Muscle of back (tissue), 11 donors: ENCODE data around the gene RACGAP1. TPM values are rescaled to one million over a fixed set of nuclear protein-coding genes. Genes with fewer than 3 reads are reported as not detected.

ENCODE experiments used
- DNase-seq, 3 donors: peaks; one replicate each; pipeline versions ENCODE4 v3.0.0 to v3.0.0-alpha.2; 2013
- polyA plus RNA-seq, 10 donors: library from polyadenylated mRNA; unstranded; fragments of 120-200 nt; gene quantifications; one replicate each; pipeline ENCODE4 v1.2.1, GENCODE V29; 2013; ENCODE audit not compliant: insufficient read length in 10 of 10

The RACGAP1 gene
- polyA plus RNA-seq, 10 donors, result 19.3 to 41.4 (median 28.6) TPM

- DNase-seq, result no peak
Observed at GRCh38 chr12:49944046-49944445, 81.2 kb downstream of the RACGAP1 start.

DNA sequence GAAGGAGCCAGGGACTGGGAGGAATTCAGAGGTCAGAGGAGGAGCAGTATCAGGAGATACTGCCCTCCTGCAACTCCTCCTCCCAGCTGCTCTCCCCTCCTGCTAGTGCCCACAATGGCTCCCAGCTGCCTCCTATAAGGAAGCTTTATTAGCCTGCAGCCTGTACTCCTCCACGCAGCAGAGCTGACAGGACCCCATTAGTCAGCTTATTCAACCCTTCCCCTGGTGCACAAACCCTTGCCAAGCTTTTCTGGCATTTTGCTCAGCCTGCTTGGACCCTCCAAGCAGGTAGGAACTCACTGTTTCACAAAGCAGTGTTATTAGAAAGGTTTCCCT is 81.7 kb downstream of the RACGAP1 start:
- DNase-seq, result no peak

- no peak for DNase-seq
Observed at GRCh38 chr12:49942921-49943624, 82.2 kb downstream of the RACGAP1 start.

- DNase-seq, result no peak
Observed at GRCh38 chr12:49942512-49942893, 82.8 kb downstream of the RACGAP1 start.

DNA sequence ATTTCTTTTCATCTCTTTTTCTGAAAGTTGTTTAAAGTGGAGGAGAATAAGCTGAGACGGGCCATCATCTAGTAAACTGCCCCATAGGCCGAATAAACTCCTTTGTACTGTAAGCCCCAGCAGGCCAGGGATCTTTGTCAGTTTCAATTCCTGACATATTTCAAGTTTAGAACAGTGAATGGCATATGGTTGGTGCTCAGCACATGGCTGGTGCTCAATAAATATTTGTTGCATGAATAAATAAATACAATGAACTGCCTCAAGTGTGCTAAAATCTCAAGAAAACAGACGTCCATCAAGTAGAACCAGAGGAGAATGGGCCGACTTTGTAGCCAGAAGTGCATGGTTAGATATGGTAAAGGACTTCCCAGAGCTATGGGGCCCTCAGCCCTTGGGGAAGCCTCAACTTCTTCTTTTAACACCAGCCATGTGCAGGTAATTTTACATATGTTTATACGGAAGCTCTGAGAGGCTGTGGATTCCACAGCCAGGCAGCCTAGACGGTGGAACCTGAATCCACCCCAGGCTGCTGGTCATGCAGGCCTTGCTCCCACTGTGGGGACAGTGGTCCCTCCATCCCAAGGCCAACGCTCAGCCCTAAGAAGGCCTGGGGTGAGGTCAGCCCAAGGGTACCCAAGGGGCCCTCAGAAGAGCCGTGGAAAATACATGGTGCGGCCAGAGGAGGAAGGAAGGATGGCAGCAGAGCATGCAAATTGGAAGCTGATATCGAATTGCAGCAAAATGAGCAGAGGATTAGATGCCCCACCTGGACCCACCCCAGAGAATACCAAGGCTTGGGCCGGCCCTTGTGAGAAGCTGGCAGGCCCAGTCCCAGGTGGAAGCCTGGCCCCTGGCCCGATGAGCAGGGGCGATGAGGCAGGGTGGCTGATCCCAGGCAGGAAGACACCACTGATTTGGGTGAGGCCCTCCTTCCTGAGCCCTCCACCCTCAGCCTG is 83.5 kb downstream of the RACGAP1 start:
- no peak for DNase-seq

- no peak for DNase-seq
Observed at GRCh38 chr12:49939707-49940106, 85.6 kb downstream of the RACGAP1 start.

GRCh38 chr12:49939307-49939706 is 86.0 kb downstream of the RACGAP1 start:
- no peak for DNase-seq

Other genes with a start within 250 kb of the RACGAP1 start
- gene NCKAP5L, start 197.1 kb downstream of the RACGAP1 start, polyA plus RNA-seq, result 10 to 100 TPM; 28.5 to 38.6 (median 32.4) TPM
- gene BCDIN3D, start 182.4 kb downstream of the RACGAP1 start, polyA plus RNA-seq, result 1 to 10 TPM; 4.2 to 6.2 (median 4.9) TPM
- 10 to 100 TPM in 2 of 10 donors, 1 to 10 TPM in 8; 5.3 to 14.0 (median 7.7) TPM for gene FAIM2, start 121.6 kb downstream of the RACGAP1 start, polyA plus RNA-seq
- gene AQP2, start 74.8 kb downstream of the RACGAP1 start, polyA plus RNA-seq, result under 1 TPM in 2 of 10 donors, not detected in 8; 0.05 to 0.11 TPM
- under 1 TPM; 0.22 to 0.67 (median 0.54) TPM for gene AQP5, start 63.6 kb downstream of the RACGAP1 start, polyA plus RNA-seq
- under 1 TPM in 9 of 10 donors, not detected in 1; 0.08 to 0.24 (median 0.16) TPM for gene AQP6, start 52.5 kb downstream of the RACGAP1 start, polyA plus RNA-seq
- gene ASIC1, start 32.1 kb upstream of the RACGAP1 start, polyA plus RNA-seq, result 10 to 100 TPM in 5 of 10 donors, 1 to 10 TPM in 5; 7.7 to 15.1 (median 10.0) TPM
- gene SMARCD1, start 59.8 kb upstream of the RACGAP1 start, polyA plus RNA-seq, result 10 to 100 TPM; 39.8 to 72.4 (median 55.1) TPM
- gene GPD1, start 78.5 kb upstream of the RACGAP1 start, polyA plus RNA-seq, result 10 to 100 TPM; 17.8 to 66.4 (median 51.3) TPM
- 10 to 100 TPM; 32.3 to 45.6 (median 40.0) TPM for gene COX14, start 86.7 kb upstream of the RACGAP1 start, polyA plus RNA-seq
- 10 to 100 TPM; 31.7 to 62.3 (median 43.8) TPM for gene CERS5, start 141.9 kb upstream of the RACGAP1 start, polyA plus RNA-seq